HG03103 (cell line): ENCODE data around the gene NCAM2.
"Not testable (repeated sequence)": the region's sequence is repeated elsewhere in the genome, so short reads cannot be mapped to it uniquely, and the experiment has no call there.

Experiments used
- ATAC-seq: cut with Tn5 transposase; IDR thresholded peaks from one replicate; pipeline ENCODE4 v1.9.1; 2021; ENCODE audit warnings: low read depth; ENCODE audit not compliant: unreplicated experiment

NCAM2 gene

DNA sequence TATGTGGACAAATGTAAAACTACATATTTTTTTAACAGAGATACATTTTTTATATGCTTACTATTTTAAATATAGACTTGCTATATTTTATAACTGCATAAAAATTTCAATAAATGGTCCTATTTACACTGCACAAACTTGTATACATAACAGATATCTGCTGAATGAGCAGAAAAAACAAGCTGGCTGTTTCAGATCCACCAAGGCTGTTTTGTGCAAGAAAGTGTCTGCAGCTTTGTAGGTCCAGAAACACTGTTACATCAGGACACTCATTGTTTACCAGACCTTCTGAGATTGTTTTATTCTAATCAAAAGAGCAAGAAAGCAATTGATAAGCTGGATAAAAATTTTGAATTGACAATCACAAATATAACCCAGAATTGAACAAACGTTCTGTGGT, 99.3 kb downstream of the NCAM2 start:
- ATAC-seq, result no peak

DNA sequence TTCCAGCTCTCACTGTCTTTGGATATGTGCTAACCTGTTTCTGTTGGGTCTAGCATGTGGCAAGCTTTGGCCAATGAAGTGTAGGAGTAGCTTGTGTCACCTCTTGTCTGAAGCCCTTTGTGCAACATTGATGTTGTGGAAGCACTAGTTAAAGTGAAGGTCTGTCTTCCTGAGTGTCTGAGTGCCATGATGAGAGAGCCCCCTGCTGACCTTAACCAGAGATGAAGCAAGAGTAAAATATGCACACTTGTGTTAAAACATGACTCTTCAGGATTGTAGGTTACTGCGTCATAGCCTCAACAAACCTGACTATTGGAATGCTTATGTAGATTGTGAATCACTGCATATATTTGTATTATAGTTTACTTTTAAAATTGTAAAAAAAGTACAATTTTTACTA, 103.7 kb downstream of the NCAM2 start:
- ATAC-seq, result no peak

DNA sequence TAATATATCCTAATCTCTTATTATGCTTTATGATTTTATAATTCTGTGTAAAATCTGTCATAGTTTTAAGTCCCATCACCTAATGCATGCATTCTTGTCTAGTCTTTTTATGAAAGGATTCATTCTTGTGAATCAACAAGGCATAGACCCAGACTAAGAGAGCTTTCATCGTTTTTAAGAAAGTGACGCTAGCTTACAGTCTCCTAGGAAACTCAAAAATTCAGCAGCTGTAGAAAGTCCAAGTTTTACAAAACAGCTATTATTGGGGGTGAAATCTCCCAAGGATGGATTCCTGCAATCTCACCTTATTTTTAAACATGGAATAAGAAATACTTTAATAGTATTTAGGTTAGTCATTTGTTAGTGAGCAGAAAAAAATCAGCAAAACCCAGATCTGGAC, 104.7 kb downstream of the NCAM2 start:
- ATAC-seq, result no peak

DNA sequence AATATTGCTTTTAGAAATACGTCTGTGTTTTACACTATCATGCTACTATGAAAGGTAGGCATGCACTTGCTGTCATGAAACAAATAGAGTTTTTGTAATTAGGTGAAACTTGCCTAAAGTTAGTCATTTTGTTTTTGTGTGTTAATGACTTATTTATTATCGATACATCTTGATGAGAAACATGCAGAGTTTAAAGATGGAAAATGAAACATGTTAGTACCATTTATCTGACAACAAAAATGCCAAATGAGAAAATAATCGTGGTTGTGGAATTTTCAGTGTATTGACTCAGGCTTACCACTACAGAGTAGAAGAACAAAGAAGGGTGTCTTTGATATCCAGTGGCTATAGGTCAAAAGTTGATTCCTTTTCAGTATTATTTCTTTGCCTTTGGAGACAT, 105.5 kb downstream of the NCAM2 start:
- no peak for ATAC-seq

DNA sequence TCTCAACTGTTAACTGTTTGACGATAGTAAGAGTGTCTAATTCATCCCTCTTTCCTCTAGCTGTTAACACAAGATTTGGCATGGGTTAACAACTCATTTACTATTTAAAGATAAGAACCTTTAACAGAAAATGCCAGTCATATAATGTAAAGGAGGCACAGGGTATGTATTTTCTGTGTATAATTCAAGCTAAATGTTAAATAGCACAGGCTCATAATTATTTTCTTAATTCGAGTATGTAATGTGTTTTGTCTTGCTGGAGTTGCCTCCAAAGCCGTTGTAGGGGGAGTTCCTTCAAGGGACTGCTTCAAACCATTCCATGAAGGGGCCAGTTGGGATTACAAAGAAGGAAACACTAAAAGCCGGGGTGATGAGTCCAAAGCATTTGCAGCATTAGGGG, 111.5 kb downstream of the NCAM2 start:
- ATAC-seq, result no peak

DNA sequence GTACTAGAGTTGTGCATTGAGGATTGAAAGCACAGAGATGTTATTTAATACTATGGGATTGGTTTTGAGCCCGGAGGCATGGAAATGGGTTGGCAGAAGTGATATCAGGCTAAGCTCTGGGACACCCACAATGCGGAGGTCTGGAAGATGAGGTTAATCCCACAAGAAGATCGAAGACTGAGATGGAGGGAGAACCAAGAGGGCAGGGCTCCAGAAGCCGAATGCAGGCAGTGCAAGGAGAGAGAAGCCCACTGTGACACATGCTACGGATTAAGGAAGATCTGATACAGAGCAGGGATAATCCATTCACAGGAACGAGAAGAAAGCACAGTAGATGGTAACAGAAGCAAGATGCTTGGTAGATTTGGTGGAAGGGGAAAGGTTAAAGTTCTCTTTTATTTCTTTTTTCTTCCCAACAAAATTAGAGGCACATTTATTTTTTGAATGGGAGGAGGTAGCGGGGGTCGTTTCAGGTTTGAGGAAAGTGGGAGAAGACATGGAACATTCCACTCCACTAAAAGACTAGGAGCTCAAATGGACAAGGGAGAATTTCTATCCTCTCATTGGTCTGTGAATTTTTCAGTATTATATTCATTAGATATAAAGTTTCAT, 113.2 kb downstream of the NCAM2 start:
- no peak for ATAC-seq

DNA sequence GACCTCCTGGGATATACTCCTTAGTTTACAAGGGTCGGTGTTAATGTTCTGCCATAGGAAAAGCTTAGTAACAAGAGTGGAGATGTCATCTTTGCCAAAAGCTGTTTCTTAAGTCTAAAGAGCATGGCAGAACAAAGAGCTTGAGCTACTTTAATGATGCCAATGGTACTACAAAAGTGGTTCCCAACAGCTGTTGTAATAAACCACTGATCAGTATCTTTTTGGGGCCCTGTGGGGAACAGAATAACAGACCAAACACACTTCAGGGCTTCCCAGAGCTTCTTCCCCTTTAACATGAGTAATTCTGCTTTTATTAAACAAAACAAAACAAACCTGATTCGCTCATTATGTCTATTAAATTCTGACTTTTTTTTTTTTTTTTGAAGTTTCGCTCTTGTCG, 116.3 kb downstream of the NCAM2 start:
- no peak for ATAC-seq

DNA sequence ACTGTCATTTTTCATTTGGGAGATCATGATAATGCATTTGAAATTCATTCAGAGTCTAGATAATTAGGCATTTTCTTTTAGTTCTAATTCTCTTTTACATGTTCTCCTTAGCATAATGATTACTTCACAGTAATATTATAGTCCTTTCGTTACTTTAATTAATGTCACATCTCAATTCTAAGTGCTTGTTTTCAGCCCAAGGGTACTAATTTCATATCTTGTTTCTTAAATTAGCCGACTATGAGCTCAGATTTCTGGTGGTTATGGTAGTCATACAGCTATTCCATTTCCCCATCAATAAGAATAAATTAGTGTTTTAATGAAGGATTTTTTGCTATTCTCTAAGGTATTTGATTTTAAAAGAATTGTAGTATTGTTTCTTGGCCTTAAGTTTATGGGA, 120.9 kb downstream of the NCAM2 start:
- ATAC-seq, result no peak

DNA sequence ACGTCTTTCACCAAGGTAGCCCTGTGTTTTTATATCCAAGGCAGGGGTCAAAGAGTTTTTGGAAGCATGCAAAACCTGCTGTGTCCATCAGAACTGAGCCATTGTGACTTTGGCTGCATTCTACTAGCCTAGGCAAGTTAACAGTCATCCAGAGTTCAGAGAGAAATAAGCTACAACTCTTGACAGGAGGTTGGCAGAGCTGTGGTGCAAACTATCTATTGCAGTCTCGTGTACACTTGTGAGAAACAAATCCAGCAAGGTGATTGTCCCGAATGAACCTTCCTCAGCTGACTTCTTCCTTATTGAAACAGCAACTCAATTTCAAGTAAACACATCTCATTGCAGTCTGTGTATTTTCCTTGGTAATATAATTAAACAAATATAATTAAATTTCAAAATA, 124.5 kb downstream of the NCAM2 start:
- ATAC-seq, result no peak

DNA sequence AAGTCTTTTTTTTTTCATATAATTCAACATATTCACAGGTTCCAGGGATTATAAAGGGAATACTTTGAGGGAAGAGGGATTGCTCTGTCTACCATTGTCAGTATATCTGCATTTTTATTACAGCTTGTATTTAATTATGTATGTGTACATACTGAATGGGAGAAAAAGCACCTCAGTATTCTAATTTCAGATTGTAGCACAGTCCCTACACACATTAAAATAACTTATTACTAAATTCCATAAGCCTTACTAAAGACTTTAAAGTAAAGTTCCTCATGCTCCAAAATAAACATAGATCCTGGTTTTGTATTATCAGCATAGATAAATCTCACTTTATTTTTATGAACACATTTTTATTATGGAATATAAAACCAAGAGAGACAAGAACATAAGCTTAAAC, 134.2 kb downstream of the NCAM2 start:
- ATAC-seq, result no peak

DNA sequence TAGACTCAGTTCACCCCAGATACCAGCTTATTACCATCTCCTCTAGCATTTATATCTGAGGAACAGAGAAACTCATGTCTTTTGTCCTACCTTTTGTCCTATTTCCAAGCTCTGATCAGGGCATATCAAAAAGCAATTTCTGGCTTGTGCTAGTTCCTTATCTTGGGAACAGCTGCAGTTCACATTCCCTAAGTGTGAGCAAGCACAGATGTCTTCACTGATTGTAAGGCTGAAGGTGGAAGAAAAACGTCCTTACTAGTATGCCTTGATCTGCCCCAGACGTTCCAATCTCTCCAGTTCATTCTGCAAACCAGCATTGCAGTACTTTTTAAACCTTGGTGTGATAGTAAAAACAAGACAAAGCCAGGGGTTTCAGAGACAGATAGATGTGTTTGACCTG, 139.8 kb downstream of the NCAM2 start:
- no peak for ATAC-seq

DNA sequence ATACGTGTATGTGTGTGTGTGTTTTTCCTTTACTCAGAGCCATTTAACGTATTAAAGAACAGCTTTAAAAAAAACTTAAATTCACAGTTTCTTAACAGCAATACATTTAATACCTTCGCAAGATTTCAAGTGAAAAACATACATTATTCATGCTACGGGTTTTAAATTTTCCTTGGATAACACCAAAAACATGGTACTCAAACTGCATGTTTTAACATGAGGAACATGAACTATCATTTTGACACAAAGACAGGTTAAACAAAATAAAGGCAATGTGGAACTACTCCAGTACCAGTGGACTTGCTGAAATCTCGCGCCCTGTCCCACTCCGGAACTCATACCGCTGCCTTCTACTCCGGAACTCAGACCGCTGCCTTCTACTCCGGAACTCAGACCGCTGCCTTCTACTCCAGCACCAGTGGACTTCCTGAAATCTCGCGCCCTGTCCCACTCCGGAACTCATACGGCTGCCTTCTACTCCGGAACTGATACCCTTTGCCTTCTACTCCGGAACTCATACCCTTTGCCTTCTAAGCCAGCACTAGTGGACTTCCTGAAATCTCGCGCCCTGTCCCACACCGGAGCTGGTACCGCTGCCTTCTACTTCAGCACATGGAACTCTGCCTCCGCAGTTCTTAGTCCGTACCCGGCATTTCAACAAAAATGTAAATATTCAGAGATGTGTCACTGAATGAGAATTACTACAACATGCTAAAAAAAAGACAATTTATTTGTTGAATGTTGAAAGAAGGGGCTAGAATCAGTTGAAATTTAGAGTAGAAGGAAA, 148.6 kb downstream of the NCAM2 start:
- ATAC-seq, result no peak

DNA sequence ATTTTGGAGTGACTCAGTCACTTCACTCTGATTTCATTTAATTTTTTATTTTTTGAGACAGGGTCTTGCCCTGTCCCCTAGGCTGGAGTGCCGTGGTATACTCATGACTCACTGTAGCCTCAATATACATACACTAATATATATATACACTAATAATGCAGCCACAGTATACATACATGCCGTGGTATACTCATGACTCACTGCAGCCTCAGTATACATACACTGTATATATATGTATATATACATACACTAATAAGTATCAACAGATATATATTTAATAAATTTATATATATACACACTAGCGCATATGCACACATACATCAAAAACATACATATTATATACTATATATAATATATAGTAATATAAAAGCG, 149.2 kb downstream of the NCAM2 start:
- ATAC-seq, result no peak

DNA sequence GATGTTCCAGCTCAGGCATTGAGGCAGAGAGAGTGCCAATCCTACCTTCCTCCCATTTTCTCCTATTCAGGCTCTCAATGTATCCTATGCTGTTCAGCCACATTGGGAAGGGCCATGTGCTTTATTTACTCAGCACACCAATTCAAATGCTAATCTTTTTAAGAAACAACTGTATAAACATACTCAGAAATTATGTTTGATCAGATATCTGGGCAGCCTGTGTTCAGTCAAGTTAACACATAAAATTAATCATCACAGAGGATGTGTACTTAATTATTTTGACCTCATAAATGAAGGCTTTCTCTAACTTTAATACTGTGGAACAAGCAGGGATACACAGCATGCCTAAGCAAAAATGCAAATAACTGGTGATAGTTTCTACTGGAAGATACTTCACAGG, 149.8 kb downstream of the NCAM2 start:
- ATAC-seq, result no peak

DNA sequence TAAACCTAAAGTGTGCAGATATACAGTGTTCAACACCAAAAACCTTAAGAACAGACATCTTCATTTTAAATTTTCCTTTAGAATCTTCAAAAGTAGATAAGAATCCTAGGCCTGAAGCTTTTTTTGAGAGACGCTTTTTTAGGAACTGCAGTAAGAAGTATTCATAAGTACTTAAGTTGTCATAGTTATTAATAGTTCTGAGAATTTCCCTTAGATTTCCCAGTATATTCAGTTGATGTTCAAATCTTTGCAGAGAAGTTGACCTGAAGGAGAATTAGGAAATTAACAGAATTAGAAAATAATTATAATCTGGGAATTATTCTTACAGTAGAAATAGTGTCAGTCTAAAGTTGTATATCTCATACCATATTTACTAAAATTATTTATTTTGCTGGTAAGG, 150.3 kb downstream of the NCAM2 start:
- no peak for ATAC-seq

DNA sequence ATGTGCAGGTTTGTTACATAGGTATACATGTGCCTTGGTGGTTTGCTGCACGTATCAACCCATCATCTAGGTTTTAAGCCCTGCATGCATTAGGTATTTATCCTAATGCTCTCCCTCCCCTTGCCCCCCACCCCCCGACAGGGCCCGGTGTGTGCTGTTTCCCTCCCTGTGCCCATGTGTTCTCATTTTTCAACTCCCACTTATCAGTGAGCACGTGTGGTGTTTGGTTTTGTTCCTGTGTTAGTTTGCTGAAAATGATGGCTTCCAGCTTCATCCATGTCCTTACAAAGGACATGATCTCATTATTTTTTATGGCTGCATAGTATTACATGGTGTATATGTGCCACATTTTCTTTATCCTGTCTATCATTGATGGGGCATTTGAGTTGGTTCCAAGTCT, 151.2 kb downstream of the NCAM2 start:
- ATAC-seq, result not testable (repeated sequence)

DNA sequence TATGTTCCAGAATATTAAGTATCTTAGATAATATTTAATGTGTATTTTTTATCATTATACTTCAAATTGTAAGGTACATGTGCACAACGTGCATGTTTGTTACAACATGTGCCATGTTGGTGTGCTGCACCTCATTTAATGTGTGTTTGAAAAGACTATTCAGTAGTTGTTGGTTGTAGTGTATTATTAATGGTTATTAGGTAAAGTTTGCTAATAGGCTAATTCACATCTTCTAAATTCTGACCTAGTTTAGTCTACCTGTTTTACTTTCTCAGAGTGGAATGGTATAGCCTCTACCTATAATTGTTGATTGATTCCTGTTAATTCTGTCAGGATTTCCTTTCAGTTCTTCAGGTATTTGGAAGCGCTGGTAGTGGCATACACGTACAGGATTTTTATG, 153.0 kb downstream of the NCAM2 start:
- no peak for ATAC-seq

DNA sequence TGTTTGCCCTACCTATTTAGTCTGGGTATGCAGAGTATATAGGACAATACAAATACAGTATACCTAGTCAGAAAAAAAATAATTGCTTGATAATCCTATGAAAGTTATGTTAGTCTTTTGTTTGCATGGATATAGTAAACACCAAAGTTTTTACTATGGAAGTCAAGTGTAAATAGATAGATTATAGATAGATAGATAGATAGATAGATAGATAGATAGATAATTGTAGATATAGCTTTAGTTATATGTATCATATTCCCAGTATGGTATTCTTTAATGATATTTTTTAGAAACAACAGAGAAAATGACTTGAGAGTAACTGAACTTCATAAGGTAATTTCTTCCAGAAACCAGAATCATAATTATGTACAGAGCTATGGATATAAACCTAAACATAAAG, 158.2 kb downstream of the NCAM2 start:
- ATAC-seq, result no peak

DNA sequence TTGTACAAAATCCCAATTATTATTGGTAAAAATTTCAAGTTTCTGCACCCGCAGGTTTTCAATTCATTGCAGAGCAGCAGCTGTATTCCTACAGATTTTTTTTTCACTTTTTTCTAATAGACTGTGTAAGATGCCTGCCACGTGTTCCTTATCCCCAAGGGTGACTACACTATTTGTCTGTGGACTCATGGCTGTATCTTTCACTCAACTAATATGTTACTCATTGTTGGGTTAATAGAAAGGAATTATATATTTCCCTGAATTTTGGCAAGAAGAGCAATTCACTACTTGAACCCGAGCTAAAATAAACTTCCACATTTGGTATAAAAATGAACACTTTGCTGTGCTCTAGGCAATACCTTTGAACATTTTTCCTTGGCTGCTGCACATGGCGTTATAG, 158.7 kb downstream of the NCAM2 start:
- no peak for ATAC-seq

DNA sequence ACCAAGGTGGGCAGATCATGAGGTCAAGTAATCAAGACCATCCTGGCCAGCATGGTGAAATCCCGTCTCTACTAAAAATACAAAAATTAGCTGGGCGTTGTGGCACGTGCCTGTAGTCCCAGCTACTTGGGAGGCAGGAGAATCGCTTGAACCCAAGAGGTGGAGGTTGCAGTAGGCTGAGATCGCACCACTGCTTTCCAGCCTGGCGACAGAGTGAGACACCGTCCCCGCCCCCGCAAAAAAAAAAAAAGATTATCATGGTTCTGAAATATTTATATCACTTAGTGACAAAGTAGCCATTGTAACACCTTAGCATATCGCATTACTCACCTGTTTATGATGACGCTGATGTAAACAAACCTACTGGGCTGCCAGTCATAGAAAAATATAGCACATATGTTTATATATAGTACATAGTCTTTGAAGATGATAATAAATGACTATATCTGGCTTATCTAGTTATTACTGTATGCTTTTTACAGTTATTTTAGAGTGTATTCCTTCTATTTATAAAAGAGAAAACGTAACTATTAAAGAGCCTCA, 160.2 kb downstream of the NCAM2 start:
- ATAC-seq, result no peak

DNA sequence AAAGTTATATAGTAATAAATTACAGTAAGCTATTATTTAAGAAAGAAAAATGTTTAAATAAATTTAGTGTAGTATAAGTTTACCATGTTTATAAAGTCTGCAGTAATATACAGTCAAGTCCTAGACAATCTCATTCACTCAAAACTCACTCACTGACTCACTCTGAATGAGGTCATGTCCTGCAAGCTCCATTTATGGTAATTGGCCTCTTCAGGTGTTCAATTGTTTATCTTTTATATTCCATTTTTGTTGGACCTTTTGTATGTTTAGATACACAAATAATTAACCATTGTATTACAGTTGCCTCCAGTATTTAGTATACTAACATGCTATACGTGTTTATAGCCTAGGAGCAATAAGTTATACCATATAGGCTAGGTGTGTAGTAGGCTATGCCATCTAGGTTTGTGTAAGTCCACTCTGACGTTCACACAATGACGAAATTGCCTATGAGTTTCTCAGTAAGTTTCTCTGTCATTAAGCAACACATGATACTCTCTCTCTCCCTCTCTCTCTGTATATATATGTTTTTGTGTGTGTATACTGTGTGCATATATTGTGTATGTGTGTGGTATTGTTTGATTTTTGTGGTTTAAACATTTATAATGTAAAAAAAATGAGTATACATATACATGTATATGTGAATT, 161.2 kb downstream of the NCAM2 start:
- no peak for ATAC-seq

DNA sequence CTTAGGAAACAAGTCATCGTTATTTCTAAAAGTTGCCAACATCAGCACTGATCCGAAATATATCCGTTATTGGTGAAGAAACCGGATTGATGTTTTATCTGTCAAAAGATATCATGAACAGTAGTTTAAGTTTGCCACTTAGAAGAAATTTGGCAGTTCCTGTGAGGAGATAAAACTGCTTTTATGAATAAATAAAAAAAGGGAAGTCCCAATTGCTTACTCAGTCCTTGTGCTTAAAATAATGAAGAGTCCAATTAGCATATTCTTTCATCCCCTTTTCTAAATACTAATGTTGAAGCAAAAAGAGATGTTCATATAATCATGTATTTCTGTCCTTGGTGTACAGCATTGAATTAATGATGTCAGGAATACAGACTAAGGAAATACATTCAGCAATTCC, 164.6 kb downstream of the NCAM2 start:
- no peak for ATAC-seq
